Measurements from ENCODE around the gene CTU2. TPM values are rescaled to one million over a fixed set of nuclear protein-coding genes. Genes with fewer than 3 reads are reported as not detected.

CTU2 gene
- total and polyA plus RNA-seq, 2 of the 8 experiments (the other 6 are each of a cell fraction or from before 2014, with no cell fraction given), result 32.7 to 42.9 TPM

- TF ChIP-seq CHD7 (IDR thresholded peaks at IDR 0.05; ENCODE audit: insufficient replicate concordance, low read length), result no peak
Measured at GRCh38 chr16:88761830-88762229, 55.5 kb downstream of the CTU2 start (continued).

Measured in H1 (cell line).